Transverse colon (tissue), 4 donors: Measurements from ENCODE around the gene STK11IP. TPM values are rescaled to one million over a fixed set of nuclear protein-coding genes. Genes with fewer than 3 reads are reported as not detected.

Source experiments
- DNase-seq: peaks from one replicate; pipeline ENCODE4 v3.0.0-alpha.2; 2019
- H3K27ac ChIP-seq, 4 donors: fragments of 200-600 bp; sonication (generic); 2 replicates each; pipeline ENCODE4 v1.5.1; 2016 to 2018; ENCODE audit warnings: inconsistent platforms in 4 of 4
- H3K27me3 ChIP-seq: fragments of 200-600 bp; sonication (generic); 2 replicates; pipeline ENCODE4 v1.5.1; 2017; ENCODE audit warnings: inconsistent platforms
- H3K36me3 ChIP-seq, 4 donors: fragments of 200-600 bp; sonication (generic); 2 replicates each; pipeline ENCODE4 v1.5.1; 2017 to 2019; ENCODE audit warnings: inconsistent platforms in 4 of 4
- H3K4me1 ChIP-seq, 4 donors: fragments of 200-600 bp; sonication (generic); 2 replicates each; pipeline ENCODE4 v1.5.1; 2017 to 2020; ENCODE audit warnings: inconsistent platforms in 4 of 4
- H3K4me3 ChIP-seq, 4 donors: fragments of 200-600 bp; sonication (generic); 1 replicate in 1 of 4; 2 replicates in 3 of 4; pipeline versions ENCODE4 v1.5.1 to v1.6.1; 2017 to 2019; ENCODE audit warnings: inconsistent platforms in 4 of 4
- H3K9me3 ChIP-seq, 2 donors: fragments of 200-600 bp; sonication (generic); 2 replicates each; pipeline ENCODE4 v1.5.1; 2017 to 2019; ENCODE audit warnings: inconsistent platforms in 2 of 2
- EP300 ChIP-seq: sonication (generic); formaldehyde crosslinking; IDR thresholded peaks from one replicate; pipeline ENCODE4 v1.6.1; 2017; ENCODE audit warnings: antibody characterized with exemption, low read depth
- POLR2A ChIP-seq: fragments of 450-650 bp; IDR thresholded peaks from one replicate; pipeline ENCODE4 v1.6.1; 2016; ENCODE audit warnings: antibody characterized with exemption, mild to moderate bottlenecking, moderate library complexity
- POLR2AphosphoS5 ChIP-seq, 3 donors: sonication (generic); formaldehyde crosslinking; IDR thresholded peaks; one replicate each; pipeline ENCODE4 v1.6.1; 2016; ENCODE audit warnings: antibody characterized with exemption in 3 of 3
- WGBS, 2 donors: methylation state at CpG; one replicate each; pipeline ENCODE4 v1.1.5; 2018; ENCODE audit warnings: low coverage in 1 of 2; 5-methylcytosine and 5-hydroxymethylcytosine counted together
- in situ Hi-C, 4 donors: fragments of 200-750 bp; cut with MboI; loops; one replicate each; pipeline versions ENCODE4 v1.15.0 to v1.15.1; 2017; ENCODE audit warnings: low sequenced_read_pairs in 3 of 4, low pct_ligation_motif_present in 1 of 4, low pct_unique_long_range_greater_than_20kb in 1 of 4
- intact Hi-C: fragments of 100-400 bp; cut with DNase I; formaldehyde crosslinking; loops from one replicate; pipeline ENCODE4 v1.15.1; 2023; ENCODE audit warnings: low total_unique reads
- total RNA-seq, 4 donors: library from RNA; depleted of rRNA; stranded (reverse); fragments of >200 nt; gene quantifications; one replicate each; pipeline ENCODE4 v1.1.0, GENCODE V29; 2016
- TF ChIP-seq, protein P1 (sequence below), 5 experiments: fragments of 200-600 bp in 3 of 5; fragments of 450-650 bp in 2 of 5; sonication (generic) in 3 of 5; IDR thresholded peaks; 1 replicate in 2 of 5; 2 replicates in 3 of 5; pipeline ENCODE4 v1.5.1; 2016 to 2017; ENCODE audit warnings: antibody characterized with exemption in 5 of 5, inconsistent platforms in 3 of 5, mild to moderate bottlenecking in 2 of 5, moderate library complexity in 1 of 5

Gene STK11IP
- total RNA-seq, 4 donors from 2014 or later, result 16.2 to 117 (median 38.2) TPM

GRCh38 chr2:219631406-219631891, 33.8 kb downstream of the STK11IP start:
- WGBS, 2 donors, result 85% methylated on average over 9 of the region's 9 CpGs; no CpG with 5 or more reads in 1 of the 2 donors
- peaks cover 5 to 8% (median 7%) of the 10 kb centered on the region in 4 donors for H3K4me1 ChIP-seq
- no peak overlapping the region for H3K4me3 ChIP-seq
- H3K9me3 ChIP-seq, result no peaks in the 10 kb centered on the region
- TF ChIP-seq EP300, result no peak
- no peak for TF ChIP-seq POLR2AphosphoS5 (IDR thresholded peaks at IDR 0.05)
- TF ChIP-seq POLR2A, result no peak
- TF ChIP-seq, protein P1, sequence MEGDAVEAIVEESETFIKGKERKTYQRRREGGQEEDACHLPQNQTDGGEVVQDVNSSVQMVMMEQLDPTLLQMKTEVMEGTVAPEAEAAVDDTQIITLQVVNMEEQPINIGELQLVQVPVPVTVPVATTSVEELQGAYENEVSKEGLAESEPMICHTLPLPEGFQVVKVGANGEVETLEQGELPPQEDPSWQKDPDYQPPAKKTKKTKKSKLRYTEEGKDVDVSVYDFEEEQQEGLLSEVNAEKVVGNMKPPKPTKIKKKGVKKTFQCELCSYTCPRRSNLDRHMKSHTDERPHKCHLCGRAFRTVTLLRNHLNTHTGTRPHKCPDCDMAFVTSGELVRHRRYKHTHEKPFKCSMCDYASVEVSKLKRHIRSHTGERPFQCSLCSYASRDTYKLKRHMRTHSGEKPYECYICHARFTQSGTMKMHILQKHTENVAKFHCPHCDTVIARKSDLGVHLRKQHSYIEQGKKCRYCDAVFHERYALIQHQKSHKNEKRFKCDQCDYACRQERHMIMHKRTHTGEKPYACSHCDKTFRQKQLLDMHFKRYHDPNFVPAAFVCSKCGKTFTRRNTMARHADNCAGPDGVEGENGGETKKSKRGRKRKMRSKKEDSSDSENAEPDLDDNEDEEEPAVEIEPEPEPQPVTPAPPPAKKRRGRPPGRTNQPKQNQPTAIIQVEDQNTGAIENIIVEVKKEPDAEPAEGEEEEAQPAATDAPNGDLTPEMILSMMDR (IDR thresholded peaks at IDR 0.05), result no peak
- no peak for DNase-seq
- in situ Hi-C loops, result loop anchor here in 1 of 4 donors (10.0 kb wide), 1 partner anchor 97 kb away; no protein-coding TSS in a partner anchor
- no peaks in the 10 kb centered on the region for H3K36me3 ChIP-seq
- H3K27ac ChIP-seq, result no peak overlapping the region
- H3K27me3 ChIP-seq, result peaks cover 28% of the 10 kb centered on the region
- intact Hi-C loops, result no loop called here

- Histone ChIP-seq H3K27me3 (peaks cover 22% of the 10 kb centered on the region), H3K4me1 (peaks cover 5 to 6% (median 6%) of the 10 kb centered on the region in 4 donors), H3K27ac (no peak overlapping the region), H3K9me3 (no peaks in the 10 kb centered on the region), H3K4me3 (no peak overlapping the region), H3K36me3 (no peaks in the 10 kb centered on the region)
- in situ Hi-C loops (loop anchor here in 1 of 4 donors (10.0 kb wide), 1 partner anchor 97 kb away; no protein-coding TSS in a partner anchor), intact Hi-C loops (no loop called here)
- no peak for DNase-seq
- TF ChIP-seq, protein P1 (IDR thresholded peaks at IDR 0.05), result no peak
- TF ChIP-seq POLR2A (no peak), POLR2AphosphoS5 (IDR thresholded peaks at IDR 0.05) (no peak), EP300 (no peak)
- 70 to 85% methylated on average over 2 to 28 of the region's 34 CpGs for WGBS, 2 donors
Observed at GRCh38 chr2:219631904-219632759, 34.5 kb downstream of the STK11IP start.

- Histone ChIP-seq H3K36me3 (no peaks in the 10 kb centered on the region), H3K4me1 (peaks cover 2 to 5% (median 4%) of the 10 kb centered on the region in 4 donors), H3K4me3 (no peak overlapping the region), H3K9me3 (no peaks in the 10 kb centered on the region), H3K27ac (no peak overlapping the region), H3K27me3 (peaks cover 18% of the 10 kb centered on the region)
- no peak for DNase-seq
- intact Hi-C loops (no loop called here), in situ Hi-C loops (loop anchor here in 1 of 4 donors (10.0 kb wide), 1 partner anchor 98 kb away; no protein-coding TSS in a partner anchor)
- WGBS, 2 donors, result 93% methylated on average over 8 of the region's 8 CpGs; no CpG with 5 or more reads in 1 of the 2 donors
- TF ChIP-seq POLR2AphosphoS5 (IDR thresholded peaks at IDR 0.05), result no peak
- no peak for TF ChIP-seq POLR2A
- no peak for TF ChIP-seq EP300
- TF ChIP-seq, protein P1 (IDR thresholded peaks at IDR 0.05), result no peak
Observed at GRCh38 chr2:219632760-219633105, 35.1 kb downstream of the STK11IP start.

DNA sequence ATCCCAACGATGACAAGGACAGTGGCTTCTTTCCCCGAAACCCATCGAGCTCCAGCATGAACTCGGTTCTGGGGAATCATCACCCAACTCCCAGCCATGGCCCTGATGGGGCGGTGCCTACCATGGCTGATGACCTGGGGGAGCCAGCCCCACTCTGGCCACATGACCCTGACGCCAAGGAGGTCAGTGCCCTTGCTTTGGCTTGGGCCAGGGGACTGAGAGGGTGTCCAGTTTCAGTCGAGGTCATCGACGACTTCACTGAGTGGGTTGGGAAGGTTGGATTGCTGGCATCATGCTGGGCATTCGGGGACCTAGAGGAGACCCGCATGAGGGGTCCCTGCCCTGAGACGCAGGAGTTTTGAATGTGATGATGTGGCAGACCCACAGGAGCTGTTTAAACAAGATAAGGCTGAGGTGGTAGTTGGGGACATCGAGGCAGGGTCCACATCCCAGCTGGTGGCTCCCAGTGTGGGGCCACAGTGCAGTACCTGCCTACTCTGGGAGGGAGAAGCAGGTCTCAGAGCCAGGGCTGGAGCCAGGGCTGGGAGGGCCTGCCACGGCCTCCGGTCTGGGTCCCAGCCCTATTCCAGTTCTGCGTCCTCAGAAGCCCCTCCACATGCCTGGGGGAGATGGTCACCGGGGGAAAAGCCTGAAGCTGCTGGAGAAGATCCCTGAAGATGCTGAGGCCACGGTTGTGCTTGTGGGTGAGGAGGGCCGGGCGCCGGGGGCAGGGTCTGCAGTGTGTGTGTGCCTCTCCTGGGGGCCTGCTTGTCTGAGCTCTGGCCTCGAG, 35.8 kb downstream of the STK11IP start:
- no peaks in the 10 kb centered on the region for H3K9me3 ChIP-seq
- H3K4me1 ChIP-seq, result no peaks in the 10 kb centered on the region
- DNase-seq, result no peak
- H3K36me3 ChIP-seq, result no peaks in the 10 kb centered on the region
- H3K27ac ChIP-seq, result no peak overlapping the region
- WGBS, 2 donors, result 80 to 83% methylated on average over 3 to 22 of the region's 22 CpGs
- no peak overlapping the region for H3K4me3 ChIP-seq
- peaks cover 10% of the 10 kb centered on the region for H3K27me3 ChIP-seq
- in situ Hi-C loops (loop anchor here in 1 of 4 donors (10.0 kb wide), 1 partner anchor 99 kb away; no protein-coding TSS in a partner anchor), intact Hi-C loops (no loop called here)
- TF ChIP-seq POLR2AphosphoS5 (IDR thresholded peaks at IDR 0.05) (no peak), EP300 (no peak), POLR2A (no peak)
